ENCODE measurements around the gene HTATIP2.

DNA sequence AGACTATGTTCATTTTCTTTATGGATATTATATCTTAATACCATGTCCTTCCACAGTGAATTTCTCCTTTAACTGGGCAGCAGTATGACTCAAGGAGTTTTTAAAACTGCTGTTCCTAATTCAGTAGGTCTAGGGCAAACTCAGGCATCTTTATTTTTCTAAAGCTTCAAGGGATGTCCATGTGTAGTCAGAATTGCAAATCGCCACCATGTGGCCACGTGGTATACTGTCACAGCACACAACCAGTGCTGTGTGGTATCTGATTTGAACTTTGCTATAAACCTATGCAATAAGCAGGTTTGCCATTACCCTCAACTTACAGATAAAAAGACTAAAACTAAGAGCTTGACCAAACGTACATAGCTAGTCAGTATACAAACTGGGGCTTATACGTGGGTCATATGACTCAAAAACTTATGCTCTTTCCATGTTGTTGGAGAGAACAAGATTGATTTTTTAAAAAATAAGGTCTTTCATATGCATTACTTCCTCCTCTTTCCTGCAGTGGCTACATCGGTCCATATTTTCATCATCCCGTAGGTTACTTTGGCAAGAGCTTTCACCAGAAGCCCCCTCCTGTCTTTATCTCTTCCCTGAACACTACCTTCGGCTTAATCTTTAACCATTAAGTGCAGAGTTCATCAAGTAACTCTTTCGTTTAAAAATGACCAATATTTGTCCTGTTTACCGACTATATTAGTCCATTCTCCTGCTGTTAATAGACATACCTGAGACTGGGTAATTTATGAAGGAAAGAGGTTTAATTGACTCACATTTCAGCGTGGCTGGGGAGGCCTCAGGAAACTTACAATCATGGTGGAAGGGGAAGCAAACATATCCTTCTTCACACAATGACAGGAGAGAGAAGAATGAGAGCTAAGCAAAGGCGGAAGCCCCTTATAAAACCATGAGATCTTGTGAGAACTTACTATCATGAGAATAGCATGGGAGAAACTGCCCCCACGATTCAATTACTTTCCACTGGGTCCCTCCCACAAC, 8.0 kb upstream of the HTATIP2 start:
- TF ChIP-seq, protein P1, sequence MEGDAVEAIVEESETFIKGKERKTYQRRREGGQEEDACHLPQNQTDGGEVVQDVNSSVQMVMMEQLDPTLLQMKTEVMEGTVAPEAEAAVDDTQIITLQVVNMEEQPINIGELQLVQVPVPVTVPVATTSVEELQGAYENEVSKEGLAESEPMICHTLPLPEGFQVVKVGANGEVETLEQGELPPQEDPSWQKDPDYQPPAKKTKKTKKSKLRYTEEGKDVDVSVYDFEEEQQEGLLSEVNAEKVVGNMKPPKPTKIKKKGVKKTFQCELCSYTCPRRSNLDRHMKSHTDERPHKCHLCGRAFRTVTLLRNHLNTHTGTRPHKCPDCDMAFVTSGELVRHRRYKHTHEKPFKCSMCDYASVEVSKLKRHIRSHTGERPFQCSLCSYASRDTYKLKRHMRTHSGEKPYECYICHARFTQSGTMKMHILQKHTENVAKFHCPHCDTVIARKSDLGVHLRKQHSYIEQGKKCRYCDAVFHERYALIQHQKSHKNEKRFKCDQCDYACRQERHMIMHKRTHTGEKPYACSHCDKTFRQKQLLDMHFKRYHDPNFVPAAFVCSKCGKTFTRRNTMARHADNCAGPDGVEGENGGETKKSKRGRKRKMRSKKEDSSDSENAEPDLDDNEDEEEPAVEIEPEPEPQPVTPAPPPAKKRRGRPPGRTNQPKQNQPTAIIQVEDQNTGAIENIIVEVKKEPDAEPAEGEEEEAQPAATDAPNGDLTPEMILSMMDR (IDR thresholded peaks at IDR 0.05) = peak; percentile 36 to 47 (median 47)
- TF ChIP-seq POLR2A (IDR thresholded peaks at IDR 0.05; ENCODE audit: low read depth) (no peak), EP300 (IDR thresholded peaks at IDR 0.05) (no peak), POLR2AphosphoS5 (IDR thresholded peaks at IDR 0.05) (no peak)
